ENCODE data around the gene RAVER2.

DNA sequence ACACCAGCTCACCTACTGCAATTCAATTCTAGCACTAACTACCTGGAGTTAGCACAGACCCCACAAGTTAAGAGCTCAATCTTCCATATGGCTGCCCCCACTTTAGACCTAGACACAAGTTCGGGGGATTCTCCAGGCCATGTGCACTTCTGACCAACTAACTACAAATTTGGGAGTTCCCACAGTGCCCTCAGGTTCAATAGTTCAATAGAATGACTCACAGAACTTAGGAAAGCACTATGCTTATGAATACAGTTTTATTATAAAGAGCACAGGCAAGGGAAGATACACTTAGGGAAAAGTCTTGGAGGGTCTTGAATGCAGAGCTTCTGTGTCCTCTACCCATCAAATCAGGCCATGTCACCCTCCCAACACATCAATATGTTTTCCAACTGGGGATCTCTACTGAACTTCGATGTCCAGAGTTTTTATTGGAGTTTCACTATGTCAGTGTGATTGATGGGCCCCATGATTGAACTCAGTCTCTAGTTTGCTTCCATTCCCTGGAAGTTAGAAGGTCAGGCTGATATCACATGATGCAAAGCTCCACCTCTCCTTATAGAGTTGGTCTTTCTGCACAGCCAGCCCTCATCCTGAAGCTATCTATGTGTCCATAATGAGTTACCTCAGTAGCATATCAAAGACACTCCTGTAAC, 46.1 kb downstream of the RAVER2 start:
- TF ChIP-seq CTCF (conservative IDR thresholded peaks at IDR 0.05 in 1 of 2, IDR thresholded peaks at IDR 0.05 in 1 of 2; ENCODE audit: extremely low read depth in 1 of 2, insufficient read depth in 1 of 2, low read depth in 1 of 2, low read length in 2 of 2) (no peak), EZH2 (IDR thresholded peaks at IDR 0.05; ENCODE audit: borderline replicate concordance, low read length) (no peak)
